ENCODE data around the gene GNAT1. TPM values are rescaled to one million over a fixed set of nuclear protein-coding genes. Genes with fewer than 3 reads are reported as not detected.

Gene GNAT1
- polyA plus RNA-seq, 1 donor from 2014 or later, result not detected

GRCh38 chr3:50155891-50156290 is 35.5 kb upstream of the GNAT1 start:
- Histone ChIP-seq H3K79me2 (replicated peaks; ENCODE audit: insufficient read depth, low read length) (peaks cover 15% of the 10 kb centered on the region), H3K9ac (ENCODE audit: low read length) (peak overlapping the region; percentile 89), H3K27me3 (ENCODE audit: insufficient read depth, low read depth, low read length) (no peaks in the 10 kb centered on the region), H3K9me3 (ENCODE audit: low read length) (no peaks in the 10 kb centered on the region), H3K9me2 (ENCODE audit: insufficient read depth, low read length) (no peaks in the 10 kb centered on the region), H3K4me2 (ENCODE audit: low read length) (peak overlapping the region; percentile 94), H3K27ac (ENCODE audit: low read length) (peak overlapping the region; percentile 21), H4K20me1 (ENCODE audit: insufficient read depth) (no peaks in the 10 kb centered on the region), H3F3A (ENCODE audit: insufficient read depth, low read length, poor library complexity, severe bottlenecking) (no peaks in the 10 kb centered on the region), H2AFZ (ENCODE audit: low read depth, low read length) (no peak overlapping the region), H3K4me3 (ENCODE audit: low read length) (peak overlapping the region; percentile 84), H3K36me3 (ENCODE audit: insufficient read depth, low read length) (no peaks in the 10 kb centered on the region)
- TF ChIP-seq MXI1 (conservative IDR thresholded peaks at IDR 0.05; ENCODE audit: poor library complexity, severe bottlenecking) (peak; percentile 19), RAD21 (conservative IDR thresholded peaks at IDR 0.05) (no peak)

GRCh38 chr3:50156549-50157493 is 34.6 kb upstream of the GNAT1 start:
- H3K36me3 ChIP-seq (ENCODE audit: insufficient read depth, low read length), result no peaks in the 10 kb centered on the region

GRCh38 chr3:50157827-50158529 is 33.4 kb upstream of the GNAT1 start:
- Histone ChIP-seq H3K79me2 (replicated peaks; ENCODE audit: insufficient read depth, low read length) (peaks cover 15% of the 10 kb centered on the region), H3K9ac (ENCODE audit: low read length) (peak overlapping the region; percentile 89), H3K9me2 (ENCODE audit: insufficient read depth, low read length) (no peaks in the 10 kb centered on the region), H4K20me1 (ENCODE audit: insufficient read depth) (no peaks in the 10 kb centered on the region), H3K9me3 (ENCODE audit: low read length) (no peaks in the 10 kb centered on the region), H3K4me3 (ENCODE audit: low read length) (peak overlapping the region; percentile 84), H3K27me3 (ENCODE audit: insufficient read depth, low read depth, low read length) (no peaks in the 10 kb centered on the region), H3K36me3 (ENCODE audit: insufficient read depth, low read length) (no peaks in the 10 kb centered on the region), H2AFZ (ENCODE audit: low read depth, low read length) (no peak overlapping the region), H3K4me2 (ENCODE audit: low read length) (no peak overlapping the region), H3F3A (ENCODE audit: insufficient read depth, low read length, poor library complexity, severe bottlenecking) (no peaks in the 10 kb centered on the region), H3K27ac (ENCODE audit: low read length) (no peak overlapping the region)
- TF ChIP-seq REST (IDR thresholded peaks at IDR 0.05; ENCODE audit: borderline replicate concordance) (no peak), RAD21 (conservative IDR thresholded peaks at IDR 0.05) (no peak), TAF1 (IDR thresholded peaks at IDR 0.05; ENCODE audit: low read depth) (no peak), CTCF (IDR thresholded peaks at IDR 0.05; ENCODE audit: poor library complexity, severe bottlenecking) (no peak), EZH2 (IDR thresholded peaks at IDR 0.05; ENCODE audit: borderline replicate concordance, insufficient read depth, low read length, poor library complexity, severe bottlenecking) (no peak), EP300 (conservative IDR thresholded peaks at IDR 0.05; ENCODE audit: poor library complexity, severe bottlenecking) (no peak), SMC3 (conservative IDR thresholded peaks at IDR 0.05; ENCODE audit: poor library complexity) (no peak), POLR2AphosphoS5 (IDR thresholded peaks at IDR 0.05) (no peak), MXI1 (conservative IDR thresholded peaks at IDR 0.05; ENCODE audit: poor library complexity, severe bottlenecking) (no peak)

More at GRCh38 chr3:50156549-50157493, 34.6 kb upstream of the GNAT1 start:
- no peaks in the 10 kb centered on the region for H3F3A ChIP-seq (ENCODE audit: insufficient read depth, low read length, poor library complexity, severe bottlenecking)
- TF ChIP-seq POLR2AphosphoS5 (IDR thresholded peaks at IDR 0.05), result peak; percentile 80
- TF ChIP-seq CTCF (IDR thresholded peaks at IDR 0.05; ENCODE audit: poor library complexity, severe bottlenecking), result no peak
- peak; percentile 5 for TF ChIP-seq RAD21 (conservative IDR thresholded peaks at IDR 0.05)
- peak; percentile 32 for TF ChIP-seq TAF1 (IDR thresholded peaks at IDR 0.05; ENCODE audit: low read depth)
- peak overlapping the region; percentile 84 for H3K4me3 ChIP-seq (ENCODE audit: low read length)
- H3K27ac ChIP-seq (ENCODE audit: low read length), result peak overlapping the region; percentile 64
- no peaks in the 10 kb centered on the region for H3K9me2 ChIP-seq (ENCODE audit: insufficient read depth, low read length)
- no peaks in the 10 kb centered on the region for H3K27me3 ChIP-seq (ENCODE audit: insufficient read depth, low read depth, low read length)
- peaks cover 15% of the 10 kb centered on the region for H3K79me2 ChIP-seq (replicated peaks; ENCODE audit: insufficient read depth, low read length)
- peak overlapping the region; percentile 89 for H3K9ac ChIP-seq (ENCODE audit: low read length)
- peak overlapping the region; percentile 27 for H2AFZ ChIP-seq (ENCODE audit: low read depth, low read length)
- H3K9me3 ChIP-seq (ENCODE audit: low read length), result no peaks in the 10 kb centered on the region
- H3K4me2 ChIP-seq (ENCODE audit: low read length), result peak overlapping the region; percentile 94
- H4K20me1 ChIP-seq (ENCODE audit: insufficient read depth), result no peaks in the 10 kb centered on the region
